Activated T-helper 1 cell treated with anti-CD3 and anti-CD28 coated beads, Interleukin-2, amount 50 U/mL, for 16 hours (primary cell): ENCODE measurements around the gene FZD10.

Source experiments
- DNase-seq, 2 donors: peaks; one replicate each; pipeline ENCODE4 v3.0.0-alpha.2; 2020; ENCODE audit warnings: low read depth in 1 of 2, low spot score in 1 of 2

FZD10 gene

GRCh38 chr12:130204541-130204953 is 42.3 kb downstream of the FZD10 start:
- DNase-seq: no peak

- DNase-seq: no peak
These were observed 43.2 kb downstream of the FZD10 start for GRCh38 chr12:130205495-130205894.

GRCh38 chr12:130212384-130212989 is 50.2 kb downstream of the FZD10 start:
- DNase-seq: no peak

GRCh38 chr12:130213249-130213648 is 51.0 kb downstream of the FZD10 start:
- DNase-seq: no peak

GRCh38 chr12:130214686-130215395 is 52.6 kb downstream of the FZD10 start:
- no peak for DNase-seq
